ENCODE data around the gene VEGFD.

The VEGFD gene

DNA sequence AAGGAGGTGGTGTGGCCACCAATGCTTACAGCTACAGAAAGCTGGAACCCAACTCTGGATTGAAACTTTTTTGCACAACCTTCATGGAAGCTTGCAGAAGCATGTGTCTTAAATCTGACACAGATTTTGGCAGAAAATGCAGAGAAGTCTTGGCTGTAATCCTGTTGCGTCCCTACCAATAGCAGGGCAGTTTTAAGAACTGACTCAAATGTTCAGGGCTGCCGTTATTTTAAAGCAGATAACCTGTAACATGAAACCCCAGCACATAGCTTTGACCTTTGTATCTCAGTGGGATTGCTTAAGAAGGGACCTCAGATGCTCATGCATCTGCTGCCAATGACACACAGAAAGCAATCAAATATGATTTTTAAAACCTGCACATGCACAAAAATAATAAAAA, at the start of gene VEGFD:
VEGFD (minus strand) TSS at position 110 of the 400 bp plus-strand sequence. CDS start 467 bp downstream, outside the sequence.
- DNase-seq (ENCODE audit: low spot score): no peak

DNA sequence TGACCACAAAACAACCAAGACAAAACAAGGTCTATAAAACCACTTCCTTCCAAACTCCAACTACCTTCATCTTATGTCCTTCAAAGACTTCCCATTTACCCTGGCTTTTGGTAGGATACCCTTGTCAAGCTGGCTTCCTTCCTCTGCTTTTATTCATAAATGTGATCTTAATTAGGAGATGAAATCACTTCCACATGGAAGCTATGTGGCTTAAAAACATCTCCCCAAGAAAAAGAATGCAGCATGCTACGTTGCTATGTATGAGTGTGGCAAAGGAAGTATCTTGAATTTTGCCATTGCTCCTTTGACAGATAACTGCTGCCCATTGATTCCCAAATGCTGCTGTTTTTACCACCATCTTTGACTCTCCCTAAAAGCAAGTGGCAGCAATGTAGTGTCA, 46.4 kb upstream of the VEGFD start:
- DNase-seq (ENCODE audit: low spot score): no peak

GRCh38 chrX:15430076-15430475, 45.9 kb upstream of the VEGFD start:
- DNase-seq (ENCODE audit: low spot score): no peak

- DNase-seq (ENCODE audit: low spot score): no peak
Measured at GRCh38 chrX:15425024-15425423, 40.8 kb upstream of the VEGFD start.

GRCh38 chrX:15418707-15419181, 34.5 kb upstream of the VEGFD start:
- no peak for DNase-seq (ENCODE audit: low spot score)

DNA sequence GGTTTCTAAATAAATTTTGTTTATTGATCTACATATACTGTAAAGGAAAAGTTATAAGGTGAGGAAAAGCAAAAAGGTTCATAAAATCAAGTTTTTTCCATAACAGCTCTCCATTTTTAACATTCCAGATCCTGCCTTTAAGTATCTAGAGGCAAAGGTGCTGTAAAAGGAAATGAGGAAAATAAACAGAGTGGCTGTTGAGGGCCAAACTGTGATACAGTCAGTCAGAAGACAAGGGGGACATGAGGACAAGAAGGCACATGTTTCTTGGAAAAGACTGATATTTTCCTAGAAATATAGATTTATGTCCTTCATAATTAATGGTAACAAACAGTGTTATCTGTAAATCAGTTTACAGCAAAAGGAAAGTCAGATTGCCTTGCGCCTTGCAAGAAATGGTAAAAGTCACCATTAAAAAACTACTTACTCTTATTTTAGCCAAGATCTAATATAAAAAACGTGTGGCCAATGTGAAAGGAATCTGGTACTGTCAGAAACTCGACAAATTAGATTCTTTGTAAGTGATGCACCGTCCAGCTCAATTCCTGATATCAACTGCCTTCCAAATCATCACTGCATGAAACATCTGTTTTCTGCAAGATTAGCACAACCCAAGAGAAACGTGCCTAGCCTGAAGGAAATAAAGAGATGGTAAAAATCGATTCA, 34.0 kb upstream of the VEGFD start:
- DNase-seq (ENCODE audit: low spot score): no peak

DNA sequence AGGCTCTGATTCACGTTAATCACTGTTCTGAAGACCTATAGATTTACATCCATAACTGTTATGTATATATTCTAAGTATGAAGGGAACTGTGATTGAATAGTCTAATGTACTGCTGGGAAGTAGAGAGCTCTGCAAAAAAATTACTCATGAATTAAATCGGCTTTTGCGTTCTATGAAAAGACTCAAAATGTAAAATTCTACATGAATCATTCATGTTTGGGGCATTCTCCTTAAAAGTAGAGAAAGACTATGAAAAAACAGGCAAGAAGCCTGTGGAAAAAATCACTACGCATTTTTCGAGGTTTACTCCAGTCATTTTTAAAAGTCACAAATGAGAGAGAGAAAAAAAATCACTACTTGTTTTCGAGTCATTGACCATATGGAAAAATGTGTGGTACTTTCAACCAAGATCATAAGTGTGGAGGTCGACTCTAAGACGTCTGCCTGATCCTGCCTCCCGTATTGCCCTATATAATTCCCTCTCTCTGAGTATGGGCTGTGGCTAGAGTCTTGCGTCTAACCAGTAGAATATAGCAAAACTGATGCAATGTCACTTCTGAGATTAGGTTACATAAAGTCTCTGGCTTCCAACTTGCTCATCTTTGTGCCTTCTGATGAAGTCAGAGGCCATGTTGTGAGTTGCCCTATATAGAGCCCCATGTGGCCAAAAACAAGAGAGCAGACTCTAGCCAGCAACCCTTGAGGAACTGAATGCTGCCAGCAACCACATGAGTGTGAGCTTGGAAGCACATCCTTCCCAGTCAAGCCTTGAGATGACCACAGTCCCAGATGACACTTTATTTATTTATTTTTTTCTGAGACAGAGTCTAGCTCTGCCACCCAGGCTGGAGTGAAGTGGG, 32.1 kb upstream of the VEGFD start:
- DNase-seq (ENCODE audit: low spot score): no peak

DNA sequence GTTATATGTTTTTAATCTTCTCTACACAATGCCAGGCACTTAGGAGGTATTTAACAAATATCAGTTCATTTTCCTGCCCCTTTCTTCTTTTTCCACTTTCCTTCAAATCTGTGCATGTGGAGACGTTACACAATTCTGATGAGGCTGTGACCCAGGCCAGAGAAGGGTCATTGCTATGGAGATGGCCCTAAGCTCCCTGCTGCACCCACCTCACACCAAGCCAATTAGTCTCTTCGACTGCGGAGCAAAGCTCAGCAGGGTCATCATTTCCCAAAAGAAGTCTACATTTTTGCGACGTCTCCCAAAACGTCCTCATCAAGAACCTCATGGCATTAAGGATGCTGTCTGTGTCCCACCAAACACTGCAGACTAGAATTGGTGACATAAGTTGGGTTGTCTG, 28.9 kb upstream of the VEGFD start:
- DNase-seq (ENCODE audit: low spot score): no peak

DNA sequence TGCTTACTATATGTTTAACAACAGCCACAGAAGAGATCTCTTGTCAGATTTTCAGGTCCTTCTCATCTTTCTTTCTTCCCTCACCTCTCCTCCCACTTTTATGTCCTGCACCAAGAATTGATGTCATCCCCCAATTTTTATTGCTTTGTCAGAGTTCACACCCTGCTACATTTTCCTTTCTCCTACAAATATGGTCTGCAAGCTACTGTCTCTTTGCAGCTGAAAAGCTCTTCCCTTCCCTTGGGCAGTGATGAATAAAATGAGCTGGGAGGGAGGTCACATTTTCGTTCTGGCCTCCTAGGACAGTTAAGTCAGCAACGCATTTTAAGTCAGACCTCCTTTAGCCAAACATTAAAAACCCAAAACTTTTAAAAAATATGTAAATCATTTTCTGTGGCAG, 26.7 kb upstream of the VEGFD start:
- no peak for DNase-seq (ENCODE audit: low spot score)

DNA sequence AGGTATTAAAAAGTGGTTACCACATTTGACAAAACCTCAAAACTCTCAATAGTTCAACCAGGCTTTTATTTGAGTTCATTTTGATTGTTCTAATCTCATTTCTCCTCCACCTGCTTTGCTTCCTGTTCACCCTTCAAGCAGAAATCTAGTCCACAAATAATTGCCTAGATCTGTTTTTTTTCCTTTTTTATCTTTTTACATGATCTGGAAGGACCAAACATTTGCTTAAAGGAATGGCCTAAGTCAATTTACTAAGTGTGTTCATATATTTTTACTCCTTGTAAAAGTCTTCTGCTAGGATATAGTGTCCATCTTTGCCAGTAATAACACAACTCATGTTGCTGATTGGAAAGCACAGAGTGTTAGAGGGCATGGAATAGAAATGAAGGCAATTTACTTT, 26.2 kb upstream of the VEGFD start:
- no peak for DNase-seq (ENCODE audit: low spot score)

- no peak for DNase-seq (ENCODE audit: low spot score)
Measured at GRCh38 chrX:15405846-15406245, 21.6 kb upstream of the VEGFD start.

- no peak for DNase-seq (ENCODE audit: low spot score)
Measured at GRCh38 chrX:15404401-15405096, 20.3 kb upstream of the VEGFD start.

GRCh38 chrX:15401378-15401777, 17.2 kb upstream of the VEGFD start:
- DNase-seq (ENCODE audit: low spot score): no peak

- DNase-seq (ENCODE audit: low spot score): no peak
Measured at GRCh38 chrX:15399962-15400391, 15.8 kb upstream of the VEGFD start.

DNA sequence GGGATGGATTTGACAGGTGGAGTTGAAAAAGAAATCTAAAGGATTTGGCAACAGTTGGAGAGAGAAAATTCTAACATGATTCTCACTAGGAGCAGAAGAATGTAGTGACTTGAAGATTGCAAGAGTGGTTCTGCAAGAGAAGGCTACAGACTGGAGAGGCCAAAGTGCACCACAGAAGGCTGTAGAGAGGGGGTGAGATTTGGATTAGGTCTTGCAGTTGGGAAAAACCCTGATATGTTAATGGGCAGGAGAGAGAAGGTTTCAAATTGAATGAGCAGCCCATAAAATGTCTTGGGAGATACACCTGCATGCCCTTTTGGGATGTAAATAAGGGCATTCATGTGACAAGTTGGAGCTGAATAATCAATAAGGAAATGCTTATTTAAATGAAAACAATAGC, 14.7 kb upstream of the VEGFD start:
- no peak for DNase-seq (ENCODE audit: low spot score)

GRCh38 chrX:15395789-15396188, 11.6 kb upstream of the VEGFD start:
- no peak for DNase-seq (ENCODE audit: low spot score)

GRCh38 chrX:15391850-15392249, 7.6 kb upstream of the VEGFD start:
- no peak for DNase-seq (ENCODE audit: low spot score)

- no peak for DNase-seq (ENCODE audit: low spot score)
Measured at GRCh38 chrX:15382813-15383212, 1.4 kb downstream of the VEGFD start.

DNA sequence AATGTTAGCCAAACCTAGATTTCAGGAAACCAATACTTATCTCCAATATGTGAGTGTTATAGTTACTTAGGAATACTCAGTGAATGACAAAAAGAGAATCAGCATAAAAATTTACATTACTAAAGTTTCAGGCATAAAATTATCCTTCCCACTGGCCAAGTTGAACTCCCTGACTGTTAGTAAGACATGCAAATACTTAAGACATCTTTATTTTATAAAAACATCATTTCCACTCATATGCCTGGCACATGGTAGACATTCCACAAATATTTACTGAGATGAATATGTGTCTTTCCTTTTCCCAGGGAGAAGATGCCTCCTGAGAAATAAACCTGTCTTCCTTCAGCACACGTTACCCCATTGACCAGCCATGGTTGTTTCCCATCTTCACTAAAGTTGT, 7.3 kb downstream of the VEGFD start:
- no peak for DNase-seq (ENCODE audit: low spot score)

DNA sequence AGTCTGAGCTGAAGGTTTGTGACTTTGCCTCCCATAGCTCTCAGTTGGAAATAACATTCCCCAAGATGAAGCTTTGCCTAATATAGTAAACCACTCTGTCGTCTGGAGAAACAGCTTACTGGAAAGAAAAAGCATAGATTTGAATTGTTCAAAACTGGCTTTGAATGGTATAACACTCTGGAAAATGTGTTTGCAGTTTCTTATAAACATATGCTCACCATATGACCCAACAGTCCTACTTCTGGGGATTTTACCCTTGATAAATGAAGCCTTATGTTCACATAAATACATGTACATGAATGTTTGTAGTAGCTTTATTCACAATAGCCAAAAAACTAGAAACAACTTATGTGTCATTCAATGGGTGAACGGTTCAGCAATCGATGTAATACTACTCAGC, 10.2 kb downstream of the VEGFD start:
- DNase-seq (ENCODE audit: low spot score): no peak

- no peak for DNase-seq (ENCODE audit: low spot score)
Measured at GRCh38 chrX:15366506-15367352, 17.5 kb downstream of the VEGFD start.

- DNase-seq (ENCODE audit: low spot score): no peak
Measured at GRCh38 chrX:15359701-15360100, 24.5 kb downstream of the VEGFD start.

Data from CD4-positive, alpha-beta T cell treated with Interleukin-6 at 100 ng/mL for 8 hours (primary cell).